ENCODE measurements around the gene ULBP1. TPM values are rescaled to one million over a fixed set of nuclear protein-coding genes. Genes with fewer than 3 reads are reported as not detected.
"Not testable (repeated sequence)": the region's sequence is repeated elsewhere in the genome, so short reads cannot be mapped to it uniquely, and the experiment has no call there.

ULBP1 gene
- total RNA-seq, 2 experiments from 2014 or later, result 2.6 to 2.8 TPM

GRCh38 chr6:149955654-149956317 lies 8.0 kb upstream of the ULBP1 start:
- H3K36me3 Mint-ChIP-seq (ENCODE audit: low read depth); DNase-seq; H3K4me1 Mint-ChIP-seq (ENCODE audit: low read depth); H3K9me3 Mint-ChIP-seq; H3K27ac Mint-ChIP-seq; H3K4me3 Mint-ChIP-seq; intact Hi-C loops (cut with micrococcal nuclease): not testable (repeated sequence)
- H3K27me3 Mint-ChIP-seq (ENCODE audit: low read depth), result peaks cover 65% of the 10 kb centered on the region
- CTCF ChIA-PET, result interaction anchor here (0.7 kb wide), 1 partner anchor 33 kb away, joined by 3 read pairs; no protein-coding TSS in a partner anchor

DNA sequence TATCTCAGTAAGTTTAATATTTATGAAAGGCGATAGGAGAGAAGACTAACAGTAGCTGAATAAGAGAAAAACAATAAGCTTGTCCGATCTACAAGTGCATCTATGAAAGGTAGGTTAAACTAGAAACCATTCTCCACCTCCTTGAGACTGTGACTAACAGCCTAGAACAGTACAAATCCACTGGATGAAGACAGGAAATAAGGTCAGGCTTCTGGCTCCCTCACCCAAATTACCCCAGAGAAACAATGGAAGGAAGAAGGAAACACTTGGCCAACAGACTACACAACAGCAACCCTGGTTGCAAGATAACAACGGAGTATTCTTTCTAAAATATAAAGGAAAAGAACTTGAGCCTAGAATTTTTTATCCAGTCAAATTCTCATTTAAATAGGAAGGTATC lies 5.6 kb upstream of the ULBP1 start:
- H3K9me3 Mint-ChIP-seq; H3K36me3 Mint-ChIP-seq (ENCODE audit: low read depth); DNase-seq; intact Hi-C loops (cut with micrococcal nuclease); H3K4me3 Mint-ChIP-seq; H3K27ac Mint-ChIP-seq: not testable (repeated sequence)
- peaks cover 12% of the 10 kb centered on the region for H3K4me1 Mint-ChIP-seq (ENCODE audit: low read depth)
- H3K27me3 Mint-ChIP-seq (ENCODE audit: low read depth), result peaks cover 59% of the 10 kb centered on the region
- CTCF ChIA-PET, result interaction anchor here (0.6 to 1.6 kb wide), 2 partner anchors 59 to 121 kb away, joined by 4 to 6 read pairs; no protein-coding TSS in a partner anchor

DNA sequence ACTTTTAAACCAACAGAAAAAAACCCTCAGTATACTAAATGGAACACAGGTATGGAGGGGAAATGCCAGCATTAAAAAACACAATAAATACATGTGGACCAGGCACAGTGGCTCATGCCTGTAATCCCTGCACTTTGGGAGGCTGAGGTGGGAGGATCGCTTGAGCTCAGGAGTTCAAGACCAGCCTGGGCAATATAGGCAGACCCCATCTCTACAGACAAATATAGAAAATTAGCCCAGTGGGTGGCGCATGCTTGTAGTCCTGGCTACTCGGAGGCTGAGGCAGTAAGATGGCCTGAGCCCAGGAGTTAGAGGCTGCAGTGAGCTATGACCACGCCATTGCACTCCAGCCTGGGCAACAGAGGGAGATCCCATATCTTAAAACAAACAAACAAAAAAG lies 3.9 kb upstream of the ULBP1 start:
- not testable (repeated sequence) for DNase-seq; H3K9me3 Mint-ChIP-seq; H3K36me3 Mint-ChIP-seq (ENCODE audit: low read depth); H3K4me3 Mint-ChIP-seq; H3K27ac Mint-ChIP-seq
- CTCF ChIA-PET, result interaction anchor here (1.2 to 1.6 kb wide), 2 partner anchors 47 to 57 kb away, joined by 4 to 6 read pairs; no protein-coding TSS in a partner anchor
- Mint-ChIP-seq H3K4me1 (ENCODE audit: low read depth) (peaks cover 19% of the 10 kb centered on the region), H3K27me3 (ENCODE audit: low read depth) (peaks cover 63% of the 10 kb centered on the region)
- intact Hi-C loops (cut with micrococcal nuclease), result loop anchor here (2.0 kb wide), 1 partner anchor 57 kb away; no protein-coding TSS in a partner anchor

DNA sequence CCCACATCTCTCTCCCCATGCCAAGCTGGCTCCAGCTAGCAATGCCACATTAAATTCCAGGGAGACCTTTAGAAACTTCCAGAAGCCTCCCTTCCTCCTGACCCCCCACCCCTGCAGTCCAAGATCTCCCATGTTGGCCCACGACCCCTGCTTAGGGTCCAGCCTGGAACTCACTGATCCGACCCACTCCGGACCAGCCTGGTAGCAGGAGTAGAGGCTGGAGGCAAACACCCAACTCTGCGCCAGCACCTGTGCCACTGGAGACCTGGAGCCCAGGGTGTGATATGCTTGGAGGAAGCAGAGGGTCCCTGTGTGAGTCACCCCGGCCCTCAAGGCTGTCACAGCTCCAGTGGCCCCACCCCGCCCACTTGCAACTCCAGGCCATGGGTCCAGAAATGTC lies 3.3 kb upstream of the ULBP1 start:
- no peak overlapping the region for H3K4me3 Mint-ChIP-seq
- CTCF ChIA-PET, result interaction anchor here (1.2 to 1.6 kb wide), 2 partner anchors 47 to 56 kb away, joined by 4 to 6 read pairs; no protein-coding TSS in a partner anchor
- H3K27ac Mint-ChIP-seq, result no peak overlapping the region
- no peak for DNase-seq
- H3K9me3 Mint-ChIP-seq, result no peaks in the 10 kb centered on the region
- H3K4me1 Mint-ChIP-seq (ENCODE audit: low read depth), result peaks cover 19% of the 10 kb centered on the region
- H3K36me3 Mint-ChIP-seq (ENCODE audit: low read depth), result peaks cover 5% of the 10 kb centered on the region
- intact Hi-C loops (cut with micrococcal nuclease), result loop anchor here (2.0 kb wide), 1 partner anchor 56 kb away; no protein-coding TSS in a partner anchor
- peaks cover 64% of the 10 kb centered on the region for H3K27me3 Mint-ChIP-seq (ENCODE audit: low read depth)

DNA sequence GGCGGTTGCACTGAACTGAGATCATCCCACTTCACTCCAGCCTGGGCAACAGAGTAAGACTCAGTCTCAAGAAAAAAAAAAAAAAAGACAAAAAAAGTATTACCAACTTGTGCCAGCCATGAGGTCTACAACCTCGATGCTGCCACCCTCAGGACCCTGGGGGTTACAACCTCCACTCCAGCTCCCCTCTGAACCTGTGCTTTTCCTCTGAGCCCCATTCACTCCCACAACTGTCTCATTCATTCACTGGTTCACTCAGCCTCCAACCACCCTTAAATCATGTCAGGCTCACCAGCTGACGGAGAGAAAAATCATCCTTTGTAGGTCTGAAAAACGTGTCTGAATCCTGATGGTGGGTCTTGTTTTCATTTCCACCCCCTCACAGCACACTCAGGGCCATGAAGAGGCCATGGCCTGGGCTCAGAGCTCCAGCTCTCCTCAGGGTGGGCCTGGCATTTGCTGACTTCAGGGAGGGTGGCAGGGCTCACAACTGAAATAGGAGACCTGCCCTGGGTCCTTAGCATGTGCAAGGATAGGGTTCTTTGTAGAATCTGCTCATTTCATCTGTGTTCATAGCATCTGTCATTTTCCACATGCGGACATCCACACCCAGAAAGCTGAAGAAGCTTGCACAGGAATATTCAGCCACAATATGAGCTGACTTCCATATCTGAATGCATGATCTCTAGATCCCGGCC lies 1.9 kb upstream of the ULBP1 start:
- H3K4me1 Mint-ChIP-seq (ENCODE audit: low read depth), result peaks cover 19% of the 10 kb centered on the region
- peaks cover 59% of the 10 kb centered on the region for H3K27me3 Mint-ChIP-seq (ENCODE audit: low read depth)
- CTCF ChIA-PET, result interaction anchor here (0.7 to 1.1 kb wide), 4 partner anchors 22 to 74 kb away, joined by 3 to 4 read pairs (median 4); no protein-coding TSS in a partner anchor
- H3K27ac Mint-ChIP-seq, result no peak overlapping the region
- H3K9me3 Mint-ChIP-seq, result no peaks in the 10 kb centered on the region
- no peak overlapping the region for H3K4me3 Mint-ChIP-seq
- peak; percentile 70 for DNase-seq
- intact Hi-C loops (cut with micrococcal nuclease), result loop anchor here (2.0 kb wide), 1 partner anchor 55 kb away; no protein-coding TSS in a partner anchor
- peaks cover 5% of the 10 kb centered on the region for H3K36me3 Mint-ChIP-seq (ENCODE audit: low read depth)

DNA sequence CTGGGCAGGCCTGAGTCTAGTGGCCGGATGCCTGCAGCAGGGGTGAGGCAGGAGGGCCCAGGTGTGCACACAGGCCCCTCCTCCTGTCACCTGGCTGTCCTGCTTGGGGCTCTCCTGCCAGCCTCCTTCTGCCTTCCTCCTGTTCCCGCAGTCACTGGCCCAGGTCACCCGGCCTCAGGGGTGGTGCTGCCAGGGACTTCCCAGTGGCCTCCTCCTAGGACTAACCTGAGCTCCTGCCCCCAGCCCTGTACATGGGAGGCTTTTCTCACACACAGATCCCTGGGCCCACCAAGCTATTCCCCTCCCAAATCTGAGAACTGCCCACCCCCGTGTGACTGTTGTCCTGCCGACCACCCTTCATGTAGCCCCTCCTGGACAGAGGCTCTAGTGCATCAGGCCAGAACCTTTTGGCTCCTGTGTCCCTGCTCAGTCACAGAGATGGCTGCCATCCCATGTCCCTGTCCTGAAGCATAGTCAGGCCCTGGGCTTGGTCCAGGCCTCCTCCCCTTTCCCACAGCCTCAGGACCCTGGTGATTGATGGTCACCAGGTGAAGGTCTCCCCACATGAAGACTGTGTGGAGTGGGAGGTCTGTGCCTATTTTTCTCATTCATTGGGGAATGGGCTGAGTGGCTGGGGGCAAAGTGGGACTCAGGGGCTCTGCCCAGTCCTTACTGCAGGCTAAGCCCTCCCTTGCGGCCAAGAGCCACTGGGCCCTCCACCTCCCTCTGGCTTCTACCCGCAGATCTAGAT lies 1.1 kb upstream of the ULBP1 start:
- CTCF ChIA-PET, result interaction anchor here (0.8 to 1.1 kb wide), 3 partner anchors 23 to 75 kb away, joined by 3 to 4 read pairs (median 4); no protein-coding TSS in a partner anchor
- intact Hi-C loops (cut with micrococcal nuclease), result loop anchor here (1.0 kb wide), 6 partner anchors 21 to 216 kb away; partner anchors contain the start of gene NUP43
- peaks cover 63% of the 10 kb centered on the region for H3K27me3 Mint-ChIP-seq (ENCODE audit: low read depth)
- peak overlapping the region; percentile 90 for H3K4me3 Mint-ChIP-seq
- no peak for DNase-seq
- no peak overlapping the region for H3K27ac Mint-ChIP-seq
- peaks cover 19% of the 10 kb centered on the region for H3K4me1 Mint-ChIP-seq (ENCODE audit: low read depth)
- H3K36me3 Mint-ChIP-seq (ENCODE audit: low read depth), result peaks cover 5% of the 10 kb centered on the region
- no peaks in the 10 kb centered on the region for H3K9me3 Mint-ChIP-seq

DNA sequence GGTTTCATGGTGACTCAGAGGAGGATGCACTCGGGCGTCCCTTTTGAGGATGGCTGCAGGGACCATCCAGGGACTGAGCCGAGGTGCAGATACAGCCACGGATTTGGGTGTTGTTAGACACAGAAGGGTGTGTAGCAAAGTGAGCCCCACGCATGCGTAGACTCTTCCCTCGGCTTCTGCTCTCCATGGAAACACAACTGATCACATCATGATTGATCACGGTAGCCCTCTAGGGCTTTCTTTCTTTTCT lies 606 bp upstream of the ULBP1 start:
- H3K4me3 Mint-ChIP-seq, result peak overlapping the region; percentile 90
- H3K36me3 Mint-ChIP-seq (ENCODE audit: low read depth), result peaks cover 5% of the 10 kb centered on the region
- DNase-seq, result peak; percentile 65
- H3K4me1 Mint-ChIP-seq (ENCODE audit: low read depth), result peaks cover 19% of the 10 kb centered on the region
- H3K27me3 Mint-ChIP-seq (ENCODE audit: low read depth), result peaks cover 61% of the 10 kb centered on the region
- CTCF ChIA-PET, result no interaction called here
- peak overlapping the region; percentile 77 for H3K27ac Mint-ChIP-seq
- H3K9me3 Mint-ChIP-seq, result no peaks in the 10 kb centered on the region
- intact Hi-C loops (cut with micrococcal nuclease), result loop anchor here (1.0 kb wide), 6 partner anchors 22 to 217 kb away; partner anchors contain the start of gene NUP43

GRCh38 chr6:149964308-149965193 lies 808 bp downstream of the ULBP1 start:
- H3K36me3 Mint-ChIP-seq (ENCODE audit: low read depth), result peaks cover 5% of the 10 kb centered on the region
- peaks cover 19% of the 10 kb centered on the region for H3K4me1 Mint-ChIP-seq (ENCODE audit: low read depth)
- no peaks in the 10 kb centered on the region for H3K9me3 Mint-ChIP-seq
- H3K27ac Mint-ChIP-seq, result peak overlapping the region; percentile 78
- peak overlapping the region; percentile 90 for H3K4me3 Mint-ChIP-seq
- H3K27me3 Mint-ChIP-seq (ENCODE audit: low read depth), result peaks cover 62% of the 10 kb centered on the region
- peak; percentile 29 for DNase-seq
- CTCF ChIA-PET, result interaction anchor here (0.5 to 0.7 kb wide), 2 partner anchors 171 to 937 kb away, joined by 3 to 5 read pairs; no protein-coding TSS in a partner anchor
- intact Hi-C loops (cut with micrococcal nuclease), result no loop called here

- Mint-ChIP-seq H3K36me3 (ENCODE audit: low read depth) (peaks cover 5% of the 10 kb centered on the region), H3K4me3 (peak overlapping the region; percentile 90), H3K4me1 (ENCODE audit: low read depth) (peaks cover 19% of the 10 kb centered on the region), H3K27me3 (ENCODE audit: low read depth) (peaks cover 64% of the 10 kb centered on the region), H3K27ac (no peak overlapping the region), H3K9me3 (no peaks in the 10 kb centered on the region)
- DNase-seq, result peak; percentile 38
- CTCF ChIA-PET, result interaction anchor here (0.7 kb wide), 1 partner anchor 170 kb away, joined by 3 read pairs; no protein-coding TSS in a partner anchor
- intact Hi-C loops (cut with micrococcal nuclease), result no loop called here
Observed at GRCh38 chr6:149965194-149966020, 1.7 kb downstream of the ULBP1 start.

GRCh38 chr6:149966319-149966718 lies 2.6 kb downstream of the ULBP1 start:
- H3K4me1 Mint-ChIP-seq (ENCODE audit: low read depth), result peaks cover 19% of the 10 kb centered on the region
- H3K36me3 Mint-ChIP-seq (ENCODE audit: low read depth); intact Hi-C loops (cut with micrococcal nuclease); CTCF ChIA-PET; DNase-seq; H3K27ac Mint-ChIP-seq; H3K4me3 Mint-ChIP-seq; H3K9me3 Mint-ChIP-seq: not testable (repeated sequence)
- peaks cover 64% of the 10 kb centered on the region for H3K27me3 Mint-ChIP-seq (ENCODE audit: low read depth)

- Mint-ChIP-seq H3K9me3 (no peaks in the 10 kb centered on the region), H3K4me3 (no peak overlapping the region), H3K4me1 (ENCODE audit: low read depth) (peaks cover 17% of the 10 kb centered on the region), H3K27ac (no peak overlapping the region), H3K27me3 (ENCODE audit: low read depth) (peaks cover 59% of the 10 kb centered on the region), H3K36me3 (ENCODE audit: low read depth) (peaks cover 5% of the 10 kb centered on the region)
- CTCF ChIA-PET, result no interaction called here
- DNase-seq, result no peak
- intact Hi-C loops (cut with micrococcal nuclease), result no loop called here
Observed at GRCh38 chr6:149967591-149967990, 3.8 kb downstream of the ULBP1 start.

Measured in activated naive CD4-positive, alpha-beta T cell treated with anti-CD3 and anti-CD28 coated beads for 36 hours (primary cell).